ENCODE data around the gene CCDC87. TPM values are rescaled to one million over a fixed set of nuclear protein-coding genes. Genes with fewer than 3 reads are reported as not detected.
A peak's percentile ranks its signal among the peaks of the same experiment; 100 is the strongest.

CCDC87 gene
- total and polyA plus RNA-seq, 2 of the 8 experiments (the other 6 are each of a cell fraction or from before 2014, with no cell fraction given) = 0.32 to 0.99 TPM

DNA sequence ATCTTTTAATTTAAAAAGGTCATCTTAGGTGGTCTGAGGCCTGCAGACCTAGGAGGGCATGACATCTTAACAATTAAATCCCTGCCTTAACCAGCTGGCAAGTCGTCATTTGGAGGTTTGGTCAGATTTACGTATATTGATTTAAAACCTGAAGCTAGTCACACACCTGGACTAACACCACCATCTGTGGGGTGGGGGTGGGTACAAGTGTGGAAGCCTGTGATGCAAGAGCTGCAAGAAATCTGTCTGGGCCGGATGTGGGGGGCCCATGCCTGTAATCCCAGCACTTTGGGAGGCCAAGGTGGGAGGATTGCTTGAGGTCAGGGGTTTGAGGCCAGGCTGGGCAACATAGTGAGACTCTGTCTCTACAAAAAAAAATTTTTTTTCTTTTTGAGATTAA lies 11.6 kb downstream of the CCDC87 start:
- H3K18ac ChIP-seq (ENCODE audit: extremely low read depth, low read length) = no peak overlapping the region
- FAIRE-seq (no peak), DNase-seq (ENCODE audit: low read depth in 1 of 2, low spot score in 2 of 2) (no peak)
- no peak overlapping the region for H3K4me3 ChIP-seq (ENCODE audit: extremely low read depth in 1 of 4, insufficient read depth in 2 of 4, low read depth in 3 of 4, low read length in 4 of 4)
- no peak overlapping the region for H4K91ac ChIP-seq (replicated peaks; ENCODE audit: insufficient read length, low read length)
- ChIA-PET CTCF (ENCODE audit: partially characterized antibody) (interaction anchor here (0.6 to 6.2 kb wide), 13 partner anchors 10 to 96 kb away, joined by 3 to 46 read pairs (median 5); partner anchors contain the start of genes ACTN3, CCDC87, CCS and CTSF), POLR2A (ENCODE audit: partially characterized antibody) (interaction anchor here (0.6 to 6.8 kb wide), 12 partner anchors 9 to 143 kb away, joined by 3 to 51 read pairs (median 4); partner anchors contain the start of genes CCDC87, CTSF, MRPL11 and RBM14)
- H4K20me1 ChIP-seq (replicated peaks in 1 of 2; ENCODE audit: control insufficient read depth in 1 of 2, insufficient read depth in 2 of 2, low read length in 2 of 2) = no peaks in the 10 kb centered on the region
- H3K4me1 ChIP-seq (replicated peaks in 1 of 4; ENCODE audit: control insufficient read depth in 3 of 4, insufficient read depth in 4 of 4, low read length in 3 of 4) = peaks cover 0 to 6% (median 4%) of the 10 kb centered on the region in 4 experiments; a peak in 5 of 7 replicates
- H3K4me2 ChIP-seq (ENCODE audit: insufficient read depth in 1 of 2, low read depth in 2 of 2, low read length in 2 of 2) = no peak overlapping the region
- H3K56ac ChIP-seq (replicated peaks; ENCODE audit: insufficient read length, low read depth, low read length) = no peak overlapping the region
- no peak overlapping the region for H3K14ac ChIP-seq (ENCODE audit: insufficient read length)
- H3K79me1 ChIP-seq (ENCODE audit: low read depth, low read length) = no peaks in the 10 kb centered on the region
- no peak overlapping the region for H2BK5ac ChIP-seq (ENCODE audit: low read depth, low read length)
- no peak overlapping the region for H2BK120ac ChIP-seq (replicated peaks; ENCODE audit: low read depth, low read length)
- no peaks in the 10 kb centered on the region for H3K79me2 ChIP-seq (ENCODE audit: control insufficient read depth in 1 of 2, insufficient read depth in 2 of 2, low read length in 2 of 2)
- H3K27ac ChIP-seq (ENCODE audit: low read depth, low read length) = no peak overlapping the region
- H3K23me2 ChIP-seq (ENCODE audit: low read depth, low read length) = no peaks in the 10 kb centered on the region
- WGBS, 2 experiments (ENCODE audit: extremely low coverage in 1 of 2, insufficient coverage in 1 of 2, insufficient read length in 1 of 2, insufficient replicate concordance in 2 of 2, low coverage in 1 of 2, low lambda C conversion rate in 2 of 2, missing lambda C conversion rate in 1 of 2) = 89% methylated on average over 3 of the region's 3 CpGs; no CpG with 5 or more reads in 1 of the 2 experiments
- no peak overlapping the region for H2AFZ ChIP-seq (ENCODE audit: low read length)
- no peak overlapping the region for H2BK15ac ChIP-seq (ENCODE audit: low read length)
- peaks cover under 1 to 1% of the 10 kb centered on the region in 2 experiments; a peak in 1 of 4 replicates for H3K9me3 ChIP-seq (ENCODE audit: insufficient read depth in 2 of 2, low read depth in 1 of 2, low read length in 1 of 2)
- no peaks in the 10 kb centered on the region for H3K36me3 ChIP-seq (ENCODE audit: control insufficient read depth in 2 of 4, insufficient read depth in 4 of 4, low read length in 3 of 4)
- H3K27me3 ChIP-seq (replicated peaks in 1 of 4; ENCODE audit: control insufficient read depth in 3 of 4, extremely low read depth in 1 of 4, insufficient read depth in 3 of 4, low read length in 3 of 4) = peaks cover 0 to 6% (median 1%) of the 10 kb centered on the region in 4 experiments; a peak in 2 of 7 replicates
- no peak overlapping the region for H3K9ac ChIP-seq (replicated peaks in 1 of 4; ENCODE audit: extremely low read depth in 1 of 4, low read depth in 3 of 4, low read length in 3 of 4)
- H3K23ac ChIP-seq (ENCODE audit: insufficient read length) = no peak overlapping the region
- no peak overlapping the region for H2BK20ac ChIP-seq (ENCODE audit: low read length)
- no peak for TF ChIP-seq RXRA (IDR thresholded peaks at IDR 0.05; ENCODE audit: insufficient read depth, low read depth, low read length)
- no peak for TF ChIP-seq SP2 (IDR thresholded peaks at IDR 0.05; ENCODE audit: low read length)
- no peak for TF ChIP-seq TAF1 (IDR thresholded peaks at IDR 0.05; ENCODE audit: low read depth, low read length)
- no peak for TF ChIP-seq FOSL1 (IDR thresholded peaks at IDR 0.05; ENCODE audit: insufficient read depth, low read depth, low read length)
- no peak for TF ChIP-seq SUZ12 (IDR thresholded peaks at IDR 0.05; ENCODE audit: low read length)
- TF ChIP-seq RFX5 (IDR thresholded peaks at IDR 0.05; ENCODE audit: borderline replicate concordance, low read depth, low read length) = no peak
- no peak for TF ChIP-seq MAX (IDR thresholded peaks at IDR 0.05)
- no peak for TF ChIP-seq POU5F1 (IDR thresholded peaks at IDR 0.05; ENCODE audit: low read depth, low read length)
- TF ChIP-seq RAD21 (IDR thresholded peaks at IDR 0.05 in 1 of 2, conservative IDR thresholded peaks at IDR 0.05 in 1 of 2; ENCODE audit: low read depth in 2 of 2, low read length in 2 of 2) = no peak
- TF ChIP-seq KDM1A (IDR thresholded peaks at IDR 0.05; ENCODE audit: borderline replicate concordance, low read length) = no peak
- H4K8ac ChIP-seq (ENCODE audit: extremely low read depth, insufficient read depth, low read length) = no peak overlapping the region
- no peak overlapping the region for H4K5ac ChIP-seq (ENCODE audit: insufficient read length, low read depth, low read length)
- no peak overlapping the region for H3K4ac ChIP-seq (replicated peaks; ENCODE audit: insufficient read length, low read depth, low read length)
- no peak overlapping the region for H2AK5ac ChIP-seq (ENCODE audit: low read depth, low read length)
- H2BK12ac ChIP-seq (ENCODE audit: low read depth, low read length) = 0 out of 2 replicates have a peak overlapping the region, but pooled peaks have one; percentile 50
